ENCODE results near the gene NOP10. TPM values are rescaled to one million over a fixed set of nuclear protein-coding genes. Genes with fewer than 3 reads are reported as not detected.

The NOP10 gene
- total RNA-seq, 2 donors from 2014 or later: 115 to 120 TPM

GRCh38 chr15:34336231-34336990, 6.5 kb downstream of the NOP10 start:
- Histone ChIP-seq H3K27ac (peak overlapping the region; percentile 94), H3K27me3 (no peaks in the 10 kb centered on the region), H3K36me3 (peaks cover 12% of the 10 kb centered on the region), H3K4me3 (peak overlapping the region; percentile 79 to 90), H3K9me3 (no peaks in the 10 kb centered on the region), H3K4me1 (peaks cover 0 to 42% of the 10 kb centered on the region in 2 donors)
- DNase-seq (ENCODE audit: low spot score): no peak
- TF ChIP-seq CTCF (IDR thresholded peaks at IDR 0.05): no peak

- no peak overlapping the region for H3K4me3 ChIP-seq
- H3K27ac ChIP-seq: peak overlapping the region; percentile 46 to 94
- TF ChIP-seq CTCF (IDR thresholded peaks at IDR 0.05): no peak
- H3K9me3 ChIP-seq: no peaks in the 10 kb centered on the region
- peaks cover 0 to 36% of the 10 kb centered on the region in 2 donors for H3K4me1 ChIP-seq
- peaks cover 4% of the 10 kb centered on the region for H3K36me3 ChIP-seq
- no peaks in the 10 kb centered on the region for H3K27me3 ChIP-seq
- DNase-seq (ENCODE audit: low spot score): no peak
Measured at GRCh38 chr15:34335176-34336032, 7.5 kb downstream of the NOP10 start.

- Histone ChIP-seq H3K27me3 (no peaks in the 10 kb centered on the region), H3K27ac (peak overlapping the region; percentile 3 to 94), H3K9me3 (no peaks in the 10 kb centered on the region), H3K36me3 (no peaks in the 10 kb centered on the region), H3K4me3 (no peak overlapping the region), H3K4me1 (peaks cover 0 to 36% of the 10 kb centered on the region in 2 donors)
- DNase-seq (ENCODE audit: low spot score): no peak
- no peak for TF ChIP-seq CTCF (IDR thresholded peaks at IDR 0.05)
Measured at GRCh38 chr15:34334672-34335071, 8.3 kb downstream of the NOP10 start.

- Histone ChIP-seq H3K27me3 (no peaks in the 10 kb centered on the region), H3K27ac (no peak overlapping the region), H3K4me3 (no peak overlapping the region)
Measured at GRCh38 chr15:34332553-34333120, 10.3 kb downstream of the NOP10 start.

GRCh38 chr15:34331809-34332208, 11.1 kb downstream of the NOP10 start:
- no peak for DNase-seq (ENCODE audit: low spot score)
- Histone ChIP-seq H3K36me3 (no peaks in the 10 kb centered on the region), H3K27me3 (no peaks in the 10 kb centered on the region), H3K27ac (no peak overlapping the region), H3K9me3 (no peaks in the 10 kb centered on the region), H3K4me3 (no peak overlapping the region), H3K4me1 (peaks cover 0 to 27% of the 10 kb centered on the region in 2 donors)
- TF ChIP-seq CTCF (IDR thresholded peaks at IDR 0.05): no peak

More at GRCh38 chr15:34332553-34333120, 10.3 kb downstream of the NOP10 start:
- Histone ChIP-seq H3K4me1 (peaks cover 0 to 30% of the 10 kb centered on the region in 2 donors), H3K36me3 (no peaks in the 10 kb centered on the region), H3K9me3 (no peaks in the 10 kb centered on the region)
- TF ChIP-seq CTCF (IDR thresholded peaks at IDR 0.05): no peak
- DNase-seq (ENCODE audit: low spot score): no peak
